LNCAP (cell line): Measurements from ENCODE around the gene PRLHR.

Experiments used
- CTCF ChIP-seq: fragments of 450-650 bp; IDR thresholded peaks from 2 replicates; pipeline ENCODE4 v1.5.1; 2017; ENCODE audit warnings: mild to moderate bottlenecking

PRLHR gene

DNA sequence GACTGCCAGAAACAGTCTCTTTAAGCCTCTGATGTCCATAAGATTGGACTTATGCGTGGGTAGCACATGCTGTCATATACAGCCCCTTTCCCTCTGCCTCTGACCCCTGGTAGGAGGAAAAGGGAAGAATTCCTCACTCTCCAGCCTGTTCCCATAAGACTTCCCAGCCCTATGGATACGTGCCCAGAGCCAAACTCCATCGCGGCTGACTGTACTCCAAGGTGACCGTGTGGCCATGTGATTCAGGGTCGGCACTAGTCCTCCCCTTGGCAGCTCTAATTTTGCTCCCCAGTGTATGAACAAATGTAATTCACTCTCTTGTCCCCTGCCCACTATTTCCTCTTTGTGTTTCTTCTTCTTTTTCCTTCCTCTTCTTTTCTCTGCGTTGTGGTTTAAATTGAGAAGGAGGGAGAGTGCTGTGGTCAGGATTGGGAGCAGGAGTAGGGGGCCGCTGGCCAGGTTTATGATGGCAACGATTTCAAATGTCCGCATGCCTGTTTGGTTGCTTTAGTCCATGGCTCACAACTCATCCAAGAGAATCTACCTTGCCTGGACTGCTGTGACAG is 43.8 kb downstream of the PRLHR start:
- no peak for TF ChIP-seq CTCF

GRCh38 chr10:118547282-118547681 is 48.2 kb downstream of the PRLHR start:
- no peak for TF ChIP-seq CTCF

DNA sequence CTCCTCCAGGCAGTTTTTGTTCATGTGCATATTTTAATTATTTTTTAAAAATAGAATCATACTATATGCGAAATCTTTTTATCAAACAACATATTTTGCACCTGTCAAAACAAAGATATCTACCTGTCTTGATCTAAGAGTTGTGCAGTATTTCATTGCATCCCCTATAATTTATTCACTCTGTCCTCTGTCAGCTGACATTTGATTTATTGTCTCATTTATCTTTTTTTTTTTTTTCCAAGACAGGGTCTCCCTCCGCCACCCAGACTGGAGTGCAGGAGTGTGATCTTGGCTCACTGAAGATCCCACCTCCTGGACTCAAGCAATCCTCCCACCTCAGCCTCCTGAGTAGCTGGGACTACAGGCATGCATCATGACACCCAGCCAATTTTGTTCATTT is 49.0 kb downstream of the PRLHR start:
- TF ChIP-seq CTCF, result no peak

- TF ChIP-seq CTCF, result no peak
These were observed 50.1 kb downstream of the PRLHR start for GRCh38 chr10:118545381-118545780.

DNA sequence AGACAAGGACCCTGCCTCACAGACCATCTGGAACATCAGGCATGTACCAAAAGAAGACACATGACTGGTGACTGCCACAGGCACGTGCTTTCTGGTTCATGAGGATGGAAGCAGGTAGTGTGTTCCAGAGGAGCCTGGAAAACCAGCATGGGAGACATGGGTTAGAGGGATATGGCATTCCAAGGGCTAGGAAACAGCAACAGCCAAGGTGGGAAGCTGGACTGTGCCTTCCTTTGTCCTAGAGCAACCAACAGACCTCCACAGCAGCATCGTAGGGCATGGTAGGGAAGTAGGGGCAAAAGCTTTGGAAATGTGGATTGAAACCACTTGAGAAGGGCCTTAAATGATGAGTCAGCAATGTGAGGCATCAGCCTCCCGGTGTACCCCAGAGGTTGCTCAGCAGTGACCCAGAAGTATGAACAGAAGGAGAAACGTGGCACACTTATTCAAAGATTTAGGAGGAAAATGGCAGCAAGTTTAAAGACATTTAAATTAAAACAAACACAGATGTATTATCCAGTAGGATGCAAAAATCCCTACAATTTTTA is 51.0 kb downstream of the PRLHR start:
- peak; percentile 42 for TF ChIP-seq CTCF

GRCh38 chr10:118543714-118544400 is 51.6 kb downstream of the PRLHR start:
- TF ChIP-seq CTCF, result peak; percentile 86

DNA sequence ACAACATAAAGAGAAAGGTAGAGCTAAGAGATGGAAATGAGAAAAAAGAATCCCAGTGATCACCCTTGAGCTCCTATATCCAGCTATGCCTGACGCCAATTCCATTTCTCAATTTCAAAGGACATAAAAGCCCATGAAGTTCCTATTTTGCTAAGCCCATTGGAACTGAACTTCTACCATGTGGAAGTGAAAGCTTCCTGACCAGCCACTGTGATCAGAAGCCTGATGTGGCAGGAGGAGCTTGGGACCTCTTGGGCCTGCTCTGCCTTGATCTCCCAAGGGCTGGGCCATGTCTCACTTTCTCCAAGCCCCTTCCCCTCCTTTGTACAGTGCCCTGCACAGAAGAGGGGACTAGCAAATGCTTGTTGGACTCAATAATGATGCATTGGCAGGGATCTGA is 52.7 kb downstream of the PRLHR start:
- TF ChIP-seq CTCF, result no peak
